ENCODE measurements around the gene ITGAD.

Gene ITGAD

GRCh38 chr16:31471875-31472708 lies 79.0 kb downstream of the ITGAD start, which contains the start of gene TGFB1I1:
TGFB1I1 (plus strand) TSS chr16:31472152; CDS start chr16:31472189, 37 bp downstream.
- TF ChIP-seq EZH2 (IDR thresholded peaks at IDR 0.05; ENCODE audit: borderline replicate concordance, low read depth, low read length, severe bottlenecking) (no peak), CTCF (IDR thresholded peaks at IDR 0.05; ENCODE audit: borderline replicate concordance, extremely low read depth, low read length, poor library complexity, severe bottlenecking) (no peak)
- no peak within 1 kb of the TSS for H3K4me3 ChIP-seq (ENCODE audit: low read depth in 1 of 2, low read length in 2 of 2)
- H4K20me1 ChIP-seq (ENCODE audit: insufficient read depth, low read length) = no peaks in the 10 kb centered on the region
- H3K4me1 ChIP-seq (ENCODE audit: insufficient read depth, low read length) = peaks cover 30% of the 10 kb centered on the region
- DNase-seq (no peak), ATAC-seq (ENCODE audit: insufficient read depth, low read depth) (no peak)
- no peak within 1 kb of the TSS for H3K9ac ChIP-seq (ENCODE audit: low read depth, low read length)
- H3K79me2 ChIP-seq (ENCODE audit: insufficient read depth, low read length) = no peaks in the 10 kb centered on the region
- H3K27ac ChIP-seq (ENCODE audit: low read length) = no peak within 1 kb of the TSS
- no peaks in the 10 kb centered on the region for H3K27me3 ChIP-seq (ENCODE audit: insufficient read depth, low read length, poor library complexity)
- no peak within 1 kb of the TSS for H3K4me2 ChIP-seq (ENCODE audit: insufficient read depth, low read length)
- H3K9me3 ChIP-seq (ENCODE audit: insufficient read depth, low read length, severe bottlenecking) = no peaks in the 10 kb centered on the region
- H2AFZ ChIP-seq (ENCODE audit: low read depth, low read length) = no peak within 1 kb of the TSS
- no peaks in the 10 kb centered on the region for H3K36me3 ChIP-seq (ENCODE audit: insufficient read depth, low read length)

- no peaks in the 10 kb centered on the region for H3K27me3 ChIP-seq (ENCODE audit: insufficient read depth, low read length, poor library complexity)
- no peak overlapping the region for H3K9ac ChIP-seq (ENCODE audit: low read depth, low read length)
- H3K9me3 ChIP-seq (ENCODE audit: insufficient read depth, low read length, severe bottlenecking) = no peaks in the 10 kb centered on the region
- TF ChIP-seq EZH2 (IDR thresholded peaks at IDR 0.05; ENCODE audit: borderline replicate concordance, low read depth, low read length, severe bottlenecking) (no peak), CTCF (IDR thresholded peaks at IDR 0.05; ENCODE audit: borderline replicate concordance, extremely low read depth, low read length, poor library complexity, severe bottlenecking) (peak; percentile 38)
- no peak overlapping the region for H3K4me2 ChIP-seq (ENCODE audit: insufficient read depth, low read length)
- DNase-seq = peak; percentile 37
- ATAC-seq (ENCODE audit: insufficient read depth, low read depth) = no peak
- no peaks in the 10 kb centered on the region for H3K79me2 ChIP-seq (ENCODE audit: insufficient read depth, low read length)
- H4K20me1 ChIP-seq (ENCODE audit: insufficient read depth, low read length) = no peaks in the 10 kb centered on the region
- no peak overlapping the region for H2AFZ ChIP-seq (ENCODE audit: low read depth, low read length)
- H3K27ac ChIP-seq (ENCODE audit: low read length) = no peak overlapping the region
- no peak overlapping the region for H3K4me3 ChIP-seq (ENCODE audit: low read depth in 1 of 2, low read length in 2 of 2)
- peaks cover 30% of the 10 kb centered on the region for H3K4me1 ChIP-seq (ENCODE audit: insufficient read depth, low read length)
- no peaks in the 10 kb centered on the region for H3K36me3 ChIP-seq (ENCODE audit: insufficient read depth, low read length)
These were observed 79.6 kb downstream of the ITGAD start for GRCh38 chr16:31472709-31473203.

DNA sequence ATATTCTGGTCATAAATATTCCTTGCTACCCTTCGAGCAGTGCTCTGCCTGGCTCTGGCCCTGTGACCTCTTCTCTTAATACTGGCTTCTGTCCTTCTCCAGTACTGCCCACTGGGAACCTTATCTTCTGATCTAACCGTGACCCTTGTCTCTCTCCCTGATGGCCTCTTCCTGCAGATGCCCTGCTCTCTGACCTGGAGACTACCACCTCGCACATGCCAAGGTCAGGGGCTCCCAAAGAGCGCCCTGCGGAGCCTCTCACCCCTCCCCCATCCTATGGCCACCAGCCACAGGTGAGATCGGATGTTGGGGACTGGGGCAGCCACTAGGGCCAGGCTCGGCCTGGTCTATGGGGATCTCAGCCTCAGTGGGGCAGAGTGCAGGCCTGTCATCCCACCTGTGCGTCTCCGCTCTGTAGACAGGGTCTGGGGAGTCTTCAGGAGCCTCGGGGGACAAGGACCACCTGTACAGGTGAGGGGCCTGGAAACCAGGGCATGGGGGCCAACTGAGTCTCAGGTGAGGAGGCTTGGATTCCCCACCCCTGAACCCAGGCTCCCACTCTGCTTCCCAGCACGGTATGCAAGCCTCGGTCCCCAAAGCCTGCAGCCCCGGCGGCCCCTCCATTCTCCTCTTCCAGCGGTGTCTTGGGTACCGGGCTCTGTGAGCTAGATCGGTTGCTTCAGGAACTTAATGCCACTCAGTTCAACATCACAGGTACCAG lies 80.3 kb downstream of the ITGAD start:
- no peaks in the 10 kb centered on the region for H3K36me3 ChIP-seq (ENCODE audit: insufficient read depth, low read length)
- no peak overlapping the region for H3K4me3 ChIP-seq (ENCODE audit: low read depth in 1 of 2, low read length in 2 of 2)
- H3K9ac ChIP-seq (ENCODE audit: low read depth, low read length) = no peak overlapping the region
- no peak overlapping the region for H3K27ac ChIP-seq (ENCODE audit: low read length)
- no peak overlapping the region for H3K4me2 ChIP-seq (ENCODE audit: insufficient read depth, low read length)
- ATAC-seq (ENCODE audit: insufficient read depth, low read depth) (no peak), DNase-seq (no peak)
- no peaks in the 10 kb centered on the region for H3K27me3 ChIP-seq (ENCODE audit: insufficient read depth, low read length, poor library complexity)
- TF ChIP-seq CTCF (IDR thresholded peaks at IDR 0.05; ENCODE audit: borderline replicate concordance, extremely low read depth, low read length, poor library complexity, severe bottlenecking) = no peak
- no peak for TF ChIP-seq EZH2 (IDR thresholded peaks at IDR 0.05; ENCODE audit: borderline replicate concordance, low read depth, low read length, severe bottlenecking)
- H3K79me2 ChIP-seq (ENCODE audit: insufficient read depth, low read length) = no peaks in the 10 kb centered on the region
- H2AFZ ChIP-seq (ENCODE audit: low read depth, low read length) = no peak overlapping the region
- H3K9me3 ChIP-seq (ENCODE audit: insufficient read depth, low read length, severe bottlenecking) = no peaks in the 10 kb centered on the region
- H4K20me1 ChIP-seq (ENCODE audit: insufficient read depth, low read length) = no peaks in the 10 kb centered on the region
- H3K4me1 ChIP-seq (ENCODE audit: insufficient read depth, low read length) = peaks cover 24% of the 10 kb centered on the region
